Measurements from ENCODE around the gene STOM.

The STOM gene

DNA sequence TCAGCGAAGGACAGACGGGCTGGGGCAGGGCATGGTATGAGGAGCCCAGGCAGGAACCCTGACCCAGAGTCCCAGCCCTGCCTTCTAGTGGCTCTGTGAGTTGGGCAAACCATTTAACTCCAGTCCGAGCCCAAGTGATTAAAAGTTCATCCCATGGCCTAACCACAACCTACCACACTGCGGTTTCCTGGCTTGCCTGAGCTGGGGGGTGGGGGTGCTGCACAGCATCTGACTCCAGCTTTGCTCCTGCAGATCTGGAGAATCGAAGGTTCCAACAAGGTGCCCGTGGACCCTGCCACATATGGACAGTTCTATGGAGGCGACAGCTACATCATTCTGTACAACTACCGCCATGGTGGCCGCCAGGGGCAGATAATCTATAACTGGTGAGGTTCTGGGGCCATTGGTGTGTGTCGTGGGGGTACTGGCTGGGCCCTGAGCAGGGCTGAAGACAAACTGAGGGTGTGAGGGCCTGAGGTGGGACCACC, 49.0 kb downstream of the STOM start:
- DNase-seq (ENCODE audit: low spot score) = peak; percentile 24

DNA sequence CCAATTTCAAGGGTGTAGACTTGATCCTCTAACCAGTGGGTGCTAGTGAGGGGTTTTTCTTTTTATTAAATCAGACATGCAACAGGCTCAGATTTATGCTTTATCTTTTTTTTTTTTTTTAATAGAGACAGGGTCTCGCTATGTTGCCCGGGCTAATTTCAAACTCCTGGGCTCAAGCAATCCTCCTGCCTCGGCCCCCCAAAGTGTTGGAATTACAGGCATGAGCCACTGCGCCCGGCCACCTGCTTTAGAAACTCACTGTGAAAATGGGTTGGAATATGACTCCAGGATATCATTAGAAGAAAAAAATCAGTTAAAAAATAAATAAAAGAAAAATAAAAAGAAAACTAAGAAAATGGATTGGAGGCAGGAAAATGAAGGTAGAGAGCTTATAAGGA, 50.7 kb downstream of the STOM start:
- DNase-seq (ENCODE audit: low spot score) = no peak

DNA sequence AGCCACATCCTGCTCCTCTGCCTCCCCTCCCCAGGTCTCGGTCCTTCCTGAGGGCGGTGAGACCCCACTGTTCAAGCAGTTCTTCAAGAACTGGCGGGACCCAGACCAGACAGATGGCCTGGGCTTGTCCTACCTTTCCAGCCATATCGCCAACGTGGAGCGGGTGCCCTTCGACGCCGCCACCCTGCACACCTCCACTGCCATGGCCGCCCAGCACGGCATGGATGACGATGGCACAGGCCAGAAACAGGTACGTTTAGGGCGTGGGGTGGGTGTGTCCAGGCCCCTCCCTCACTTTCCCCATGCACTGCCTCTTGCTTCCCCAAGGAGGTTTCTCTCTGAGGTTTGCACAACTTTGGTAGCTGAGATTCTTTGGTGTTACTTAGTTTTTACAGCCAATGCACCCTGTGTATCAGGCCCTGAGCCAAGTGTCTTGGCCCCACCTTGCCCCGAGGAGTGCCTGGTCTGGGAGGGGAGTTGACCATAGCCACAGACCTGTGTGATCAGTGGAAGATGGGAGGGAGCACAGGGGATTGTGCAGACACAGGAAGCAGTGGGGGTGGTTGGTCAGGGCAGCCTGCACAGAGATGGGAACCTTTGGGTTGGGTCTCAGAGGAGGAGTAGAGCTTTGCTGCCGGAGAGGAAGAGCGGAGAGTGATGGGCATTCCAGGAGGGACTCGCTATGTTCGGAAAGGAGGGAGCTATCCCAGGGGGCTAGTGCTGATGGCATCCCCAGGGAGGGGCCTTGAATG, 51.2 kb downstream of the STOM start:
- no peak for DNase-seq (ENCODE audit: low spot score)

DNA sequence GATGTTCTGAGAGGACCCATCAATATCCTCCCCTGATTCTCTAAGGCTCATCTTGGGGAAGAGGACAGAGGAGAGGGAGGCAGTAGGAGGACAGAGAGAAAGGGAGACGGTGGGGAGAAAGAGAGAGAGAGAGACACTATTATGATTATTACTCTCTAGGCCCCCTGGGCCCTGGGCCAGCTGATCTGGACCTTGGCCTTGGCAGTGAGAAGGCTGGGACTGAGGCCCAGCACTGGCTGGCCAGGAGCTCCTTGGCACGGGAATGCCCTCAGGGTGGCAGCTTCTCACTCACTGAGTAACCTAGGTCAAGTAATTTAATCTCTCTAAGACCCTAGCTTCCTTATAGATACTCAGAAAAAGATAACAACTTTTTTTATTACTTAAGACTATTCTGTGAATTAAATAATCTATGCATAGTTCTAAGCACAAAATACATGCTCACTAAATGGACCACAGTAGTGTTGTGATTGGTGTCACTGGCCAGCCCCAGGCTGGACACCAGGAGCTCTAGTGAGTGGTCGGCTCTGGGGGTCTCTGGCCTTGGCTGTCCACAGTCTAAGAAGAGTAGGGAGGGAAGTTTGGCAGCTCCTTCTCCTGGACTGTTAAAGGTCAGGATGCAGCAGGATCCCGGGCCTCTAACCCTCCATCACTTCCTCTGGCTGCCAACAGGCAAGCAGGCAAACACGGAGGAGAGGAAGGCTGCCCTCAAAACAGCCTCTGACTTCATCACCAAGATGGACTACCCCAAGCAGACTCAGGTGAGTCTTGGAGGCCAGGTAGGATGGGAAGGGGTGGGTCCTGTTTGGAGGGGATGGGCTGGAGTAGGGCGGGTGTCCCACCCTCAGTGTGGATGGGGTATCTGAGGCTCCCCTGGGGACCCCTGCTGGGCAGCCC, 52.1 kb downstream of the STOM start:
- no peak for DNase-seq (ENCODE audit: low spot score)

DNA sequence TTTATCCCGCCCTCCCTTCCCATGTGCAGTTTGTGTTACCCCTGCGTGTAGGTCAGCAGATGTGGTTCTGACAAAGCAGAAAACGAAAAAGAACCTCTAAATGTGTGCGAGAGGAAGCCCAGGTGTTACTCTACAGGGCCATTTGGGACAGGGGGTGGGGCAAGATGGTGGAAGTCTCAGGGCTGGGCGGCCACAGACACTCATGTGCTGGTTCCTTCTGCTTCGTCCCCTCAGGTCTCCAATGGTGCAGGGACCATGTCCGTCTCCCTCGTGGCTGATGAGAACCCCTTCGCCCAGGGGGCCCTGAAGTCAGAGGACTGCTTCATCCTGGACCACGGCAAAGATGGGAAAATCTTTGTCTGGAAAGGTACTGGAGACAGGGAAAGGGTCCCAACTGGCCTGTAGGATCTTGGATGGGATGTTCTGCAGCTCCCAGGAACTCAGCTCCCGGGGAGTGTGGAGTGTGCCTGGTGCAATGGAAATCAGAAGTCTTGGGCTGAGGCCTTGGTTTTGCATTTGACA, 53.1 kb downstream of the STOM start:
- no peak for DNase-seq (ENCODE audit: low spot score)

DNA sequence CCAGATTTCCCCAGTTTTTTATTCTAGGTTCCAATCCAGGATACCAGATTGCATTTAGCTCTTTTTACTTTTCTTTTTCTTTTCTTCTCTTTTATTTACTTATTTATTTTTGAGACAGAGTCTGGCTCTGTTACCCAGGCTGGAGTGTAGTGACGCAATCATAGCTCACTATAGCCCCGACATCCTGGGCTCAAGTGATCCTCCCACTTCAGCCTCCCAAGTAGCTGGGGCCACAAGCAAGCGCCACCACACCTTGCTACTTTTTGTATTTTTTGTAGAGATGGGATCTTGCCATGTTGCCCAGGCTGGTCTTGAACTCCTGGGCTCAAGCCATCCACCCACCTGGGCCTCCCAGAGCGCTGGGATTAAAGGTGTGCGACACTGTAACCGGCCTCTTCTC, 53.7 kb downstream of the STOM start:
- DNase-seq (ENCODE audit: low spot score) = no peak

DNA sequence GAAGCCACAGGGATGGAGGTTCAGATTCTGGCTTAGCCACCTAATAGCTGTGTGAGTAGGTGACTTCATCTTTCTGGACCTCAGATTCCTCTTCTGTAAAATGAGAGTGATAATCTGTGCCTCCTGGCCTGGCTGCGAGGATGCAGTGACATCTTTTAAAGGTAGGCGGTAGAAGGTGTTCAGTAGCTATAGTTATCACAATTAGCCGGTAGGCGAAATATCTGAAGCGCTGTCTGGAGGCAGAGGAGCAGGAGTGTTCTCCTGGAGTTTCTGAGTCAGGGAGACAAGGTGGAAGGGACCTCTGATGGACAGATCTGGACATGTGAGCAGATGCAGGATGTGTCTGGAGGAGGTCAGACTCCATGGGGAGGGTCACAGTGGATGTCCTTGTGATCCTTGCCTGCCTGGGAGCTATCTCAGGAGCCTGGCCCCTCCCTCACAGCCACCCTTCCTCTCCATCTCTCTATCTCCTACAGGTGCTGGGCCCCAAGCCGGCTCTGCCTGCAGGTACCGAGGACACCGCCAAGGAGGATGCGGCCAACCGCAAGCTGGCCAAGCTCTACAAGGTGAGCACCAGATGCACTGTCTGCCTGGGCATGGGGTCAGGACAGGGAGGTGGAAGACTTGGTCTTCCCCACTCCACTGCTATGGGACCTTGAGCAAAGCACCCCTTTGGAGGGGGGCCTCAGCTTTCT, 56.4 kb downstream of the STOM start:
- no peak for DNase-seq (ENCODE audit: low spot score)

DNA sequence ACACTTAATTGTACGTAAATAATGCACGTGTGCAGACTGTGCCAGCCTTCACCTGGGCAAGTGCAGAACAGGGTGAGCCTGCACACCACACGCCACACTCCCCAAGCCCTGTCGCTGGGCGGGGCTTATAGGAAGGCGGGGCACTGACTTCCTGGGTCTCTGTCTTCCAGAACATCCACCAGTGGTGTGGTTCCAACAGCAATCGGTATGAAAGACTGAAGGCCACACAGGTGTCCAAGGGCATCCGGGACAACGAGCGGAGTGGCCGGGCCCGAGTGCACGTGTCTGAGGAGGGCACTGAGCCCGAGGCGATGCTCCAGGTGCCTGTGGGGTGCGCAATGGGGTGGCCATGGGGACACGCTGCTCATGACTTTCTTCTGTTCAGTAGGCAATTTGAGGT, 57.9 kb downstream of the STOM start:
- DNase-seq (ENCODE audit: low spot score) = no peak

DNA sequence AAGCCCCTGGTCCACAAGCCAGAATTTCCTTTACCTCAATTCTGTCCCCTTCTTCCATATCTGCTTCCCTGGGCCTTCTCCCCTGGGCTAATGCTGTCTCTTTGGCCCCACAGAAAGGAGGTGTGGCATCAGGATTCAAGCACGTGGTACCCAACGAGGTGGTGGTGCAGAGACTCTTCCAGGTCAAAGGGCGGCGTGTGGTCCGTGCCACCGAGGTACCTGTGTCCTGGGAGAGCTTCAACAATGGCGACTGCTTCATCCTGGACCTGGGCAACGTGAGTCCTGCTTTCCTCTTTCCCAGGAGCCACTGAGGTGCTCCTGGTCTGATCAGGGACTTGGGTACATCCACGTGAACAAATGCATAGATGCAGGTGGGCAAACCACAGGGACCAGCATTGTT, 59.5 kb downstream of the STOM start:
- DNase-seq (ENCODE audit: low spot score) = no peak

DNA sequence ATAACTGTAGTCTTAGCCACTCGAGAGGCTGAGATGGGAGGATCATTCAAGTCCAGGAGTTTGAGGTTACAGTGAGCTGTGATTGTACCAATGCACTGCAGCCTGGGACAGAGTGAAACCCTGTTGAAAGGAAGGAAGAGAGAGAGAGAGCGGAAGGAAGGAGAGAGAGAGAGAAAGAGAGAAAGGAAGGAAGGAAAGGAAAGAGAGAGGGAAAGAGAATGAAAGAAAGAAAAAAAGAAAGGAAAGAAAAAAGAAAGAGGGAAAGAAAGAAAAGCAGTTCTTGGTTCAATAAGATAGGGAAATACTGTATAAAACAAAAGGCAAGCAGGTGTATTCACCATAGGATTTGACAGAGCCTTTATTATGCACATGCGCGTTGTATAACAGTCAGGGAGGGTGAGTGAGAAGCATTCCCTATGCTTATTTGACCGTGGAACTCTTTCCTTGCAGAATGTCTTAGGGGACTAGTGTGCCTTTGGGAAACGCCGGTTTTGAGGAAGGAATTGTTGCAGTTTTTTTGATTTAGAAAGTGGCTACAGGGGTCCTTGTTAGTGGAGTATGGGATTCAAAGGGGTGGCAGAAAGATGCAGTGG, 60.1 kb downstream of the STOM start:
- no peak for DNase-seq (ENCODE audit: low spot score)

DNA sequence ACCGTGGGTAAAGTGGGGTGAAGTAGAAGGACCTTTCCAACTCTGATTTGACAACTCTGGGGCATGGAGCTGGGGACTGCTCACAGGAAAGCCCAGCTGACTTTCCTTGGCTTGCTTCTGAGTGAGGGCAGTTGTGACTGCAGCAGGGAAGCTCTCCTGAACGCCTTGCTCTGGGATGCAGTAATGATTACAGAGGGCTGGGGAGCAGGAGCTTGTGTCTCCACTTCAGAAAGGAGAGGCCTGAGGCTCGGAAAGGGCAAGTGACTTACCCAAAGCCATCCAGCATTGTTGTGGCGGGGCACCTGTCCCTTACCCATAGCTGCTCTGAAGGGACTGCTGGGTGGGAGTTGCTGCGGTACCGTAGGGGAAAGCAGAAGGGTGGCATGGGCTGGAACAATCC, 60.9 kb downstream of the STOM start:
- DNase-seq (ENCODE audit: low spot score) = no peak

DNA sequence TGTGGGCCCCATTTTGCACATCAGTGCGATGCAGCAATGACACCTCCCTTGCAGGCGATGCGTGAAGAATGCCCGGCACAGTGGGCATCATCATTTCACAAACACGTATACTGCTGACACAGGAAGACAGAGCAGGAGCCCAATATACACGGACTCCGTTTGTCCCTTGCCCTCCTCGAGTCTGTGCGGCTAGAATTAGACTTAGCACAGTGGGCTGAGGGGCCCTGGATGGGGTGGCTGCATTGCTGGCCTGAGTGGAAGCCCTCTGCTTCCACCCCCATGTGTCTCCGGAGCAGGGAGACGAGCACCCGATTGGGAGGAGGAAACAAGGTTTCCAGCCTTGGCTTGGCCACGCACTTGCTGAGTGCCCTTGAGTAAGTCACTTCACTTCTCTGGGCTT, 61.3 kb downstream of the STOM start:
- DNase-seq (ENCODE audit: low spot score) = no peak

DNA sequence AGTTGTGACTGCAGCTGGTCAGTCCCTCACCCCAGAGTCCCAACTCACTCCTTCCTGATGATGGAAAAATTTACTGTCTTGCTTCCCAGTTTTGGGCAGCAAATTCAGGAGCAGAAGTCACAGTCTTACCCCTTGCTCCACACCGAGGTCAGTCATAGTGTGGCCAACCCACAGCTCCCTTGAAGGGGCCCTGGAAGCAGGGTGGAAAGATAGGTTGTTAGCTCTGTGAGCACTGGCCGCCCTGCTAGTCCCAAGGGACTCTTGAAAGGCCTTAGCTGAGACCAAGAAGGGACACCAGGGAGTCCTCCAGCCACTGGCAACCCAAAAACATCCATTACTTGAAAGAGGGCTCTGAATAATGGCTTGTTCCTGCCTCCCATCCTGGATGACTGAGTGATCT, 62.1 kb downstream of the STOM start:
- DNase-seq (ENCODE audit: low spot score) = no peak

DNA sequence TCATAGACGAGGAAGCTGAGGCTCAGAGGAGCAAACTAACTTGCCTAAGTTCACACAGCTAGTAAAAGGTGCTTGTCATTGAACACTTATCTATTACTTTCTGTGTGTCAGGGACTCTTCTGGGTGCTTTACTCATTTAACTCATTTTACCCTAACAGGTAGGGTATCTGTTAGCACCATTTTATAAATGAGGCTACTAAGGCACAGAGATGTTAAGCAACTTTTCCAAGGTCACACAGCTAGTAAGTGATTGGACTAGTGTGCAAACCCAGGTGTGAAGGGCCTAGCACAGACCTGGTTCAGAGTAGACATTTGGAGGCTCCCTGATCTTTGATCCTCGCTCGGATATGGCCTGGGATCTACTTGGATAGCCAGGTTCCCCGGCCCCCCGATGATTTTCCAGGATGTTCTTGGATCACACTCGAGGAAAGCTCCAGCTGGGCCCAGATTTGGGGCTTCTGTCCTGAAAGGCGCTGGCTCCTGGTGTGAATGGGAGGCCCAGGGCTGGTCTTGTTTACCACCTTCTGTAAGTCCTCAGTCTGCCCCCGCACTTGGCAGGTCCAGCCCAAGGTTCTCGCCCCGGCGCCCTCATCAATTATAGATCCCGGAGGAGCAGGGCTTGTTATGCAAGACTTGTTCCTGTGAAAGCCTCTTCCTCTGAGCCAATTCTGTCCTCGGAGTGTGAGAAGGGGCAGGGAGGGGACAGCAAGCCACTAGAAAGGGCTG, 64.6 kb downstream of the STOM start:
- DNase-seq (ENCODE audit: low spot score) = no peak

DNA sequence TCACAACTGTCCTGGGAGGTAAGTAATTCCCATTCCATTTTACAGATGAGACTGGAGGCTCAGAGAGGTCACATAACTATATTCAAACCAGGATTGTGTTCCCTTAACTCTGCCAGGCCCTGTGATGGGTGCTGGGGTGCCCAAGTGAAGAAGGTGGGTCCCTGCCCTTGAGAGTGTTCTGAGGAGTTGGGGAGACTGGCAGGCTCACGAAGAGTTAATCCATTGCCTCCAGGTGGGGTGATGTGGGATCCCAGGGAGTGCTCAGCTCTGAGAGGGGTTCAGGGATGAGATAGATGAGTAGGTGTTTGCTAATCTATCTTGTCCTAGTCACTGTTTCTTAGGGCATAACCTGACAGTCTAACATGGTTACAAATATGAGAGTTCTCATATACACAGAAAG, 65.3 kb downstream of the STOM start:
- no peak for DNase-seq (ENCODE audit: low spot score)

DNA sequence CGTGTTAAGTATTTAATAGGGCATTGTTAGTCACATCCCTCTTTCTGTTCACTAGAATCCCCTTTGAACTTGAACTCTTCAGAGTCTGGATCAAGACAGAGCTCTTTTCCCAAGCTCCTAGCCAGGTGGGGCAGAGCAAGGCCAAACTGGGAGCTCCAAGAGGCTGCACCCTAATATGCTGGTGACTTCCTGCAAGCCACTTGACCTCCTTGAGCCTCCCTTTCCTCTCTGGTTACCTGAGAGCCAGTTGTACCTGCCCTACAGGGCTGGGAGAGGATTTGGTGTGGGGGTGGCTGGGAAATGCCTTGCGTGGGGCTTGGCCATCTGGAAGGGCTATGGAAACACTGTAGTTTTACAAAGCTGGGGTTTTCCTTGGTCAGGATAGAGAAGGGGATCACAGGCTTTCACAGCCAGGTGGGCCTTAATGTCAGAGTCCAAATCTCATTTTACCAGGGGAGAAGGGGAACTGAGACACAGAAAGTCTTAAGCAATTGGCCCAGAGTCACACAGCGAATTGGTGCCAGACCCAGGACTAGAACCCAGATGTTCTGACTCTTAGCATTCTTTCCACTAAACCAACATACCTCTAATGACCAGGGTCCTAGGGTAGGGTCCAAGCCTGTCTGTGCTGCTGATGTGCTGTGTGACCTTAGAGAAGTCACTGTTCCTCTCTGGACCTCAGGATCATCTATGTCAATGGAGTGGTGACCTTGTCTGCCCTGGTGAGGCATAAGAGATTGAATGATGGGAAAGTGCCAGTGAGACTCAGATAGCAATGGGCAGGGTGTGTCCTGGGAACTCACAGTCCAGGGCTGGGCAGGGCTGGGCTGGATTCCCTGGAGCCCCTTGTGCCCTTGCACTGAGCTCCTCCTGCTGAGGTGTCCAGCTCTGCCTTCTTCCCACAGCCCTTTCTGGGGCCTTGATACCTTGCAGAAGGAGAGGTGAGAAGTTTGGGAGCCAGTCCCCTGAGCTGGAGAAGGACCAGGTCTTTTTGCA, 66.3 kb downstream of the STOM start:
- no peak for DNase-seq (ENCODE audit: low spot score)

DNA sequence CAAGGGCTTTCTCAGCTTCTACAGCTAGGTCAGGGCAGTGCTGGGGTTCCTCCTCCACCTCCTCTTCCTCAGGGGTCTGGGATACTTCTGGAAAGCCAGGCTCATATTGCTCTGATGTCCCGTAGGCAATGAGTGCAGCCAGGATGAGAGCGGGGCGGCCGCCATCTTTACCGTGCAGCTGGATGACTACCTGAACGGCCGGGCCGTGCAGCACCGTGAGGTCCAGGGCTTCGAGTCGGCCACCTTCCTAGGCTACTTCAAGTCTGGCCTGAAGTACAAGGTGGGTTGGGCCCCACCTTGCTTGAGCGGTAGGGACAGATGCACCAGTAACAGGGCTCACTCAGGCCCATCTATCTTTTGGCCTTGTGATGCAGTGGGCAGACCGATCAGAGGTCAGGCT, 67.3 kb downstream of the STOM start:
- DNase-seq (ENCODE audit: low spot score) = no peak

DNA sequence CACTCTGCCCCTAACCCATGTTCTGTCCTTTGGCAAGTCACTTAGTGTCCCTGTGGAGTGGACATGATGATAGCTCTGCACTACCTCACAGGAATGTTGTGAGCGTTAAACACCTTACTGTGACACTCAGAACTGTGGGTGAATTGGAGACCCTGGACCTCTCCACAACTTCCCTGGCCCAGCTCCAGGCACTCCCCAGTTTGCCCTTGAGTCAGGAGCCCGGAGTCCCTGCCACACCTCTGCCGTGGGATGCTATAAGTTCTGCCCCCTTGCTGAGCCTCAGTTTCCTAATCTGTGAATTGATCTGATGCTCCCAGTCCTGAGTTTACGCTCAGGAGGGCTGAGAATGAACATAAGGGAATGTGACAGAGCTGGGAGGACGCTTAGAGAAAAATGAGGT, 67.7 kb downstream of the STOM start:
- DNase-seq (ENCODE audit: low spot score) = no peak

DNA sequence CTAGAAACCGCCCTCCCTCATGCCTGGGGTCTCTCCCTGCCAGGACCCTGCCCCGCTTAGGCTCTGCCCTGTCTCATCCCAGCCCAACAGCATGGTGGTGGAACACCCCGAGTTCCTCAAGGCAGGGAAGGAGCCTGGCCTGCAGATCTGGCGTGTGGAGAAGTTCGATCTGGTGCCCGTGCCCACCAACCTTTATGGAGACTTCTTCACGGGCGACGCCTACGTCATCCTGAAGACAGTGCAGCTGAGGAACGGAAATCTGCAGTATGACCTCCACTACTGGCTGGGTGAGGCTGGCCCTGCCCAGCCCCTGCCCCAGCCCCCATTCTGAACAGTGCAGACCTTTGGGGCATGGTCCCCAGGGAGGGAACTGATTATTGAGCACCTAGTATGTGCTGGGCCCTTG, 68.2 kb downstream of the STOM start:
- no peak for DNase-seq (ENCODE audit: low spot score)

All from activated CD4-positive, alpha-beta T cell treated with anti-CD3 and anti-CD28 coated beads, Interleukin-2, Interleukin-4, amounts not matched to agents 100 ng/mL and 50 ng/mL, durations not matched to agents 16 hours and 8 hours (primary cell).